ENCODE measurements around the gene CYTH4.

CYTH4 gene

GRCh38 chr22:37357446-37358075 is 75.3 kb downstream of the CYTH4 start:
- no peak overlapping the region for H3K4me3 ChIP-seq (ENCODE audit: low read depth, low read length)
- DNase-seq (ENCODE audit: low read depth) = no peak
- TF ChIP-seq POLR2A (IDR thresholded peaks at IDR 0.05; ENCODE audit: extremely low read depth, insufficient read length) (no peak), MAX (IDR thresholded peaks at IDR 0.05; ENCODE audit: low read depth, low read length) (no peak), CTCF (IDR thresholded peaks at IDR 0.05; ENCODE audit: low read depth, low read length) (no peak), MYC (IDR thresholded peaks at IDR 0.05; ENCODE audit: low read depth, low read length) (no peak)

- no peak for TF ChIP-seq MYC (IDR thresholded peaks at IDR 0.05; ENCODE audit: low read depth, low read length)
- no peak for TF ChIP-seq CTCF (IDR thresholded peaks at IDR 0.05; ENCODE audit: low read depth, low read length)
- TF ChIP-seq MAX (IDR thresholded peaks at IDR 0.05; ENCODE audit: low read depth, low read length) = no peak
- TF ChIP-seq POLR2A (IDR thresholded peaks at IDR 0.05; ENCODE audit: extremely low read depth, insufficient read length) = no peak
- no peak overlapping the region for H3K4me3 ChIP-seq (ENCODE audit: low read depth, low read length)
- DNase-seq (ENCODE audit: low read depth) = no peak
Observed at GRCh38 chr22:37358386-37358785, 76.1 kb downstream of the CYTH4 start.

GRCh38 chr22:37358917-37359316 is 76.6 kb downstream of the CYTH4 start:
- no peak for TF ChIP-seq POLR2A (IDR thresholded peaks at IDR 0.05; ENCODE audit: extremely low read depth, insufficient read length)
- no peak for TF ChIP-seq CTCF (IDR thresholded peaks at IDR 0.05; ENCODE audit: low read depth, low read length)
- TF ChIP-seq MYC (IDR thresholded peaks at IDR 0.05; ENCODE audit: low read depth, low read length) = no peak
- no peak for TF ChIP-seq MAX (IDR thresholded peaks at IDR 0.05; ENCODE audit: low read depth, low read length)
- DNase-seq (ENCODE audit: low read depth) = no peak
- H3K4me3 ChIP-seq (ENCODE audit: low read depth, low read length) = no peak overlapping the region

GRCh38 chr22:37362621-37363020 is 80.3 kb downstream of the CYTH4 start:
- TF ChIP-seq CTCF (IDR thresholded peaks at IDR 0.05; ENCODE audit: low read depth, low read length) (no peak), MAX (IDR thresholded peaks at IDR 0.05; ENCODE audit: low read depth, low read length) (no peak), POLR2A (IDR thresholded peaks at IDR 0.05; ENCODE audit: extremely low read depth, insufficient read length) (no peak), MYC (IDR thresholded peaks at IDR 0.05; ENCODE audit: low read depth, low read length) (no peak)
- DNase-seq (ENCODE audit: low read depth) = no peak
- no peak overlapping the region for H3K4me3 ChIP-seq (ENCODE audit: low read depth, low read length)

GRCh38 chr22:37363261-37363992 is 81.1 kb downstream of the CYTH4 start:
- TF ChIP-seq MAX (IDR thresholded peaks at IDR 0.05; ENCODE audit: low read depth, low read length) (no peak), CTCF (IDR thresholded peaks at IDR 0.05; ENCODE audit: low read depth, low read length) (no peak), POLR2A (IDR thresholded peaks at IDR 0.05; ENCODE audit: extremely low read depth, insufficient read length) (no peak), MYC (IDR thresholded peaks at IDR 0.05; ENCODE audit: low read depth, low read length) (no peak)
- DNase-seq (ENCODE audit: low read depth) = no peak
- no peak overlapping the region for H3K4me3 ChIP-seq (ENCODE audit: low read depth, low read length)

Data from NB4 (cell line).